Neural cell (in vitro differentiated cells): ENCODE results near the gene ZNF763. TPM values are rescaled to one million over a fixed set of nuclear protein-coding genes. Genes with fewer than 3 reads are reported as not detected.

Experiments
- H2AFZ ChIP-seq: fragments of 200-600, 300-800 bp; sonication (generic), shearing (Covaris generic); 2 replicates; pipeline ENCODE4 v1.6.0; 2014; ENCODE audit warnings: low read depth, mild to moderate bottlenecking, antibody characterized with exemption, low read length, moderate library complexity
- H3F3A ChIP-seq: fragments of 200-600 bp; shearing (Covaris generic); 2 replicates; pipeline ENCODE4 v1.6.1; 2016; ENCODE audit warnings: mild to moderate bottlenecking, moderate library complexity, mixed read lengths, antibody characterized with exemption, low read length; ENCODE audit not compliant: insufficient read depth, poor library complexity, severe bottlenecking
- H3K27ac ChIP-seq: fragments of 200-600, 300-800 bp; sonication (generic), shearing (Covaris generic); 2 replicates; pipeline ENCODE4 v1.5.1; 2014; ENCODE audit warnings: mild to moderate bottlenecking, low read length, moderate library complexity
- H3K27me3 ChIP-seq: fragments of 300-800, 200-600 bp; sonication (generic), shearing (Covaris generic); 2 replicates; pipeline ENCODE4 v1.6.0; 2014; ENCODE audit warnings: mild to moderate bottlenecking, low read depth, low read length, moderate library complexity; ENCODE audit not compliant: insufficient read depth
- H3K36me3 ChIP-seq: fragments of 300-800, 200-600 bp; sonication (generic), shearing (Covaris generic); 2 replicates; pipeline ENCODE4 v1.5.1; 2014; ENCODE audit warnings: mild to moderate bottlenecking, antibody characterized with exemption, low read length, moderate library complexity; ENCODE audit not compliant: insufficient read depth
- H3K4me2 ChIP-seq: fragments of 300-800, 200-600 bp; sonication (generic), shearing (Covaris generic); 2 replicates; pipeline ENCODE4 v1.6.0; 2014; ENCODE audit warnings: mild to moderate bottlenecking, low read length
- H3K4me3 ChIP-seq: fragments of 300-800, 200-600 bp; sonication (generic), shearing (Covaris generic); 2 replicates; pipeline ENCODE4 v1.5.1; 2014; ENCODE audit warnings: mild to moderate bottlenecking, low read length, moderate library complexity
- H3K79me2 ChIP-seq: fragments of 200-600 bp; shearing (Covaris generic); replicated peaks from 2 replicates; pipeline ENCODE4 v1.6.0; 2014; ENCODE audit warnings: mild to moderate bottlenecking, low read length, moderate library complexity; ENCODE audit not compliant: insufficient read depth
- H3K9ac ChIP-seq: fragments of 300-800, 200-600 bp; sonication (generic), shearing (Covaris generic); 2 replicates; pipeline ENCODE4 v1.6.1; 2016; ENCODE audit warnings: mild to moderate bottlenecking, low read length, mixed read lengths
- H3K9me2 ChIP-seq: fragments of 200-600 bp; shearing (Covaris generic); 2 replicates; pipeline ENCODE4 v1.6.1; 2016; ENCODE audit warnings: mild to moderate bottlenecking, low read length, mixed read lengths; ENCODE audit not compliant: insufficient read depth
- H3K9me3 ChIP-seq: fragments of 200-600, 300-800 bp; sonication (generic), shearing (Covaris generic); 2 replicates; pipeline ENCODE4 v1.6.1; 2016; ENCODE audit warnings: mild to moderate bottlenecking, mixed run types, low read length, moderate library complexity, mixed read lengths
- H4K20me1 ChIP-seq: fragments of 200-600 bp; shearing (Covaris generic); 2 replicates; pipeline ENCODE4 v1.6.1; 2016; ENCODE audit warnings: mild to moderate bottlenecking, mixed run types; ENCODE audit not compliant: insufficient read depth
- EP300 ChIP-seq: fragments of 450-650 bp; conservative IDR thresholded peaks from 2 replicates; pipeline ENCODE4 v1.6.1; 2014; ENCODE audit warnings: antibody characterized with exemption, mild to moderate bottlenecking, moderate library complexity; ENCODE audit not compliant: poor library complexity, severe bottlenecking
- EZH2 ChIP-seq: fragments of 200-600, 300-800 bp; shearing (Covaris generic), sonication (generic); IDR thresholded peaks from 2 replicates; pipeline ENCODE4 v1.6.1; 2014; ENCODE audit warnings: antibody characterized with exemption, low read length, borderline replicate concordance, mild to moderate bottlenecking; ENCODE audit not compliant: insufficient read depth, poor library complexity, severe bottlenecking
- MXI1 ChIP-seq: fragments of 450-650 bp; conservative IDR thresholded peaks from 2 replicates; pipeline ENCODE4 v1.6.1; 2014; ENCODE audit warnings: antibody characterized with exemption, mild to moderate bottlenecking; ENCODE audit not compliant: poor library complexity, severe bottlenecking
- POLR2AphosphoS5 ChIP-seq: IDR thresholded peaks from 2 replicates; pipeline ENCODE4 v1.6.1; 2012
- RAD21 ChIP-seq: fragments of 450-650 bp; conservative IDR thresholded peaks from 2 replicates; pipeline ENCODE4 v1.6.1; 2014; ENCODE audit warnings: antibody characterized with exemption, mild to moderate bottlenecking, moderate library complexity
- SMC3 ChIP-seq: fragments of 450-650 bp; conservative IDR thresholded peaks from 2 replicates; pipeline ENCODE4 v1.6.1; 2014; ENCODE audit warnings: antibody characterized with exemption, mild to moderate bottlenecking, moderate library complexity; ENCODE audit not compliant: poor library complexity
- TAF1 ChIP-seq: IDR thresholded peaks from 2 replicates; pipeline ENCODE4 v1.6.1; 2012; ENCODE audit warnings: low read depth
- polyA plus RNA-seq: library from polyadenylated mRNA; depleted of rRNA; stranded (reverse); fragments of >200 nt; gene quantifications from 2 replicates; pipeline ENCODE4 v1.2.3, GENCODE V29; 2014
- TF ChIP-seq, protein P1 (sequence below): IDR thresholded peaks from 2 replicates; pipeline ENCODE4 v1.6.1; 2012; ENCODE audit warnings: borderline replicate concordance
- TF ChIP-seq, protein P2 (sequence below): fragments of 450-650 bp; IDR thresholded peaks from 2 replicates; pipeline ENCODE4 v1.5.1; 2014; ENCODE audit warnings: antibody characterized with exemption, mild to moderate bottlenecking, moderate library complexity; ENCODE audit not compliant: poor library complexity, severe bottlenecking

Gene ZNF763
- polyA plus RNA-seq, 1 donor from 2014 or later: 12.8 TPM

- Histone ChIP-seq H3K79me2 (no peaks in the 10 kb centered on the region), H3K27me3 (no peaks in the 10 kb centered on the region), H3K27ac (no peak overlapping the region), H3K9me3 (peaks cover 23% of the 10 kb centered on the region), H3K9me2 (no peaks in the 10 kb centered on the region), H4K20me1 (no peaks in the 10 kb centered on the region), H3K4me3 (no peak overlapping the region), H3K9ac (no peak overlapping the region), H2AFZ (no peak overlapping the region), H3K36me3 (peaks cover 13% of the 10 kb centered on the region), H3K4me2 (no peak overlapping the region), H3F3A (peaks cover under 1% of the 10 kb centered on the region)
- TF ChIP-seq, protein P1, sequence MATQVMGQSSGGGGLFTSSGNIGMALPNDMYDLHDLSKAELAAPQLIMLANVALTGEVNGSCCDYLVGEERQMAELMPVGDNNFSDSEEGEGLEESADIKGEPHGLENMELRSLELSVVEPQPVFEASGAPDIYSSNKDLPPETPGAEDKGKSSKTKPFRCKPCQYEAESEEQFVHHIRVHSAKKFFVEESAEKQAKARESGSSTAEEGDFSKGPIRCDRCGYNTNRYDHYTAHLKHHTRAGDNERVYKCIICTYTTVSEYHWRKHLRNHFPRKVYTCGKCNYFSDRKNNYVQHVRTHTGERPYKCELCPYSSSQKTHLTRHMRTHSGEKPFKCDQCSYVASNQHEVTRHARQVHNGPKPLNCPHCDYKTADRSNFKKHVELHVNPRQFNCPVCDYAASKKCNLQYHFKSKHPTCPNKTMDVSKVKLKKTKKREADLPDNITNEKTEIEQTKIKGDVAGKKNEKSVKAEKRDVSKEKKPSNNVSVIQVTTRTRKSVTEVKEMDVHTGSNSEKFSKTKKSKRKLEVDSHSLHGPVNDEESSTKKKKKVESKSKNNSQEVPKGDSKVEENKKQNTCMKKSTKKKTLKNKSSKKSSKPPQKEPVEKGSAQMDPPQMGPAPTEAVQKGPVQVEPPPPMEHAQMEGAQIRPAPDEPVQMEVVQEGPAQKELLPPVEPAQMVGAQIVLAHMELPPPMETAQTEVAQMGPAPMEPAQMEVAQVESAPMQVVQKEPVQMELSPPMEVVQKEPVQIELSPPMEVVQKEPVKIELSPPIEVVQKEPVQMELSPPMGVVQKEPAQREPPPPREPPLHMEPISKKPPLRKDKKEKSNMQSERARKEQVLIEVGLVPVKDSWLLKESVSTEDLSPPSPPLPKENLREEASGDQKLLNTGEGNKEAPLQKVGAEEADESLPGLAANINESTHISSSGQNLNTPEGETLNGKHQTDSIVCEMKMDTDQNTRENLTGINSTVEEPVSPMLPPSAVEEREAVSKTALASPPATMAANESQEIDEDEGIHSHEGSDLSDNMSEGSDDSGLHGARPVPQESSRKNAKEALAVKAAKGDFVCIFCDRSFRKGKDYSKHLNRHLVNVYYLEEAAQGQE: no peak
Measured at GRCh38 chr19:11982526-11982925, 17.7 kb downstream of the ZNF763 start.

DNA sequence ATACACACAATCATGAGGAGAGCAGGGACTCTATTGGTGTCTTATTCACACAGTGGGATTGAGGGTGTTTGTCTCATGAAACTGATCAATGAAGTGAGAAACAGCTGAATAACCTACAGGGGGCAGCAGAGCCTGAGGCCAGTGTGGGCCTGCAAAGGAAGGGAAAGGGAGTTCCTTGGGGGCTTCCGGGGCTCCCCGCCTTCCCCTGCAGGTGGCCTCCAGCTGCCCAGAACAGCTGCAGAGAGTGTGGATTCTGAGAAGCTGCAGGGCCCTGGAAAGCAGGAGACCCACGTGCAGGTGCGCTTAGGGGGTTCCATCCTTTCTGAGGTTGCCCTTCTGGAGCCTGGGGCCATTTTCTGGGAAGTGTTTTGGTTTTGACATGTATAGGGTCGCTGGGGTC, 20.1 kb downstream of the ZNF763 start:
- Histone ChIP-seq H3K4me2 (no peak overlapping the region), H3K4me3 (no peak overlapping the region), H3F3A (peaks cover 4% of the 10 kb centered on the region), H2AFZ (no peak overlapping the region), H3K9me3 (peaks cover 5% of the 10 kb centered on the region), H3K9me2 (no peaks in the 10 kb centered on the region), H3K9ac (no peak overlapping the region), H3K36me3 (peaks cover under 1% of the 10 kb centered on the region), H3K79me2 (peaks cover 9% of the 10 kb centered on the region), H3K27me3 (no peaks in the 10 kb centered on the region), H3K27ac (no peak overlapping the region), H4K20me1 (no peaks in the 10 kb centered on the region)
- TF ChIP-seq, protein P2, sequence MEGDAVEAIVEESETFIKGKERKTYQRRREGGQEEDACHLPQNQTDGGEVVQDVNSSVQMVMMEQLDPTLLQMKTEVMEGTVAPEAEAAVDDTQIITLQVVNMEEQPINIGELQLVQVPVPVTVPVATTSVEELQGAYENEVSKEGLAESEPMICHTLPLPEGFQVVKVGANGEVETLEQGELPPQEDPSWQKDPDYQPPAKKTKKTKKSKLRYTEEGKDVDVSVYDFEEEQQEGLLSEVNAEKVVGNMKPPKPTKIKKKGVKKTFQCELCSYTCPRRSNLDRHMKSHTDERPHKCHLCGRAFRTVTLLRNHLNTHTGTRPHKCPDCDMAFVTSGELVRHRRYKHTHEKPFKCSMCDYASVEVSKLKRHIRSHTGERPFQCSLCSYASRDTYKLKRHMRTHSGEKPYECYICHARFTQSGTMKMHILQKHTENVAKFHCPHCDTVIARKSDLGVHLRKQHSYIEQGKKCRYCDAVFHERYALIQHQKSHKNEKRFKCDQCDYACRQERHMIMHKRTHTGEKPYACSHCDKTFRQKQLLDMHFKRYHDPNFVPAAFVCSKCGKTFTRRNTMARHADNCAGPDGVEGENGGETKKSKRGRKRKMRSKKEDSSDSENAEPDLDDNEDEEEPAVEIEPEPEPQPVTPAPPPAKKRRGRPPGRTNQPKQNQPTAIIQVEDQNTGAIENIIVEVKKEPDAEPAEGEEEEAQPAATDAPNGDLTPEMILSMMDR: peak; percentile 15
- TF ChIP-seq POLR2AphosphoS5: no peak
- TF ChIP-seq, protein P1: no peak

- Histone ChIP-seq H3K4me2 (no peak overlapping the region), H3K27ac (no peak overlapping the region), H2AFZ (no peak overlapping the region), H3K27me3 (no peaks in the 10 kb centered on the region), H4K20me1 (no peaks in the 10 kb centered on the region), H3F3A (peaks cover 4% of the 10 kb centered on the region), H3K79me2 (peaks cover 25% of the 10 kb centered on the region), H3K9me2 (no peaks in the 10 kb centered on the region), H3K36me3 (no peaks in the 10 kb centered on the region), H3K9me3 (no peaks in the 10 kb centered on the region), H3K4me3 (peak overlapping the region; percentile 94), H3K9ac (no peak overlapping the region)
- TF ChIP-seq MXI1: no peak
- no peak for TF ChIP-seq EZH2
- TF ChIP-seq POLR2AphosphoS5: no peak
- no peak for TF ChIP-seq SMC3
- TF ChIP-seq EP300: no peak
- TF ChIP-seq, protein P2: no peak
- no peak for TF ChIP-seq RAD21
- TF ChIP-seq TAF1: no peak
Measured at GRCh38 chr19:11986754-11987153, 21.9 kb downstream of the ZNF763 start.
